ENCODE results near the gene KRTAP10-12. TPM values are rescaled to one million over a fixed set of nuclear protein-coding genes. Genes with fewer than 3 reads are reported as not detected.
"Not testable (repeated sequence)": the region's sequence is repeated elsewhere in the genome, so short reads cannot be mapped to it uniquely, and the experiment has no call there.

KRTAP10-12 gene
- polyA plus RNA-seq, 12 donors: not detected

DNA sequence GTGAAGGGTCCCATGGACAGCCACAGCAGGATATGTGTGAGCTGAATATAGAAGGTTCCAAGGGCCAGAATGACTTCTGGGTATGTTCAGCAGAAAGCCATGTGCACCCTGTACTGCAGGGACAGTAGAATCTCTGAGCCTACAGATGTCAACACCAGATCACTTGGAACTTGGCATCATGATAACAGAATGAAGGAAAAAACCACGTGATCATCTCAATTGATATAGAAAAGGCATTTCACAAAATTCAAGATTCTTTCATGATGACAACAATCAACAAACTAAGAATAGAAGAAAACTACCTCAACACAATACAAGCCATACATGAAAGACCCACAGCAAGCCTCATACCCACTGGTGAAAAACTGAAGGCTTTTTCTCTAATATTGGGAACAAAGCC, 29.4 kb upstream of the KRTAP10-12 start:
- no peak for DNase-seq

DNA sequence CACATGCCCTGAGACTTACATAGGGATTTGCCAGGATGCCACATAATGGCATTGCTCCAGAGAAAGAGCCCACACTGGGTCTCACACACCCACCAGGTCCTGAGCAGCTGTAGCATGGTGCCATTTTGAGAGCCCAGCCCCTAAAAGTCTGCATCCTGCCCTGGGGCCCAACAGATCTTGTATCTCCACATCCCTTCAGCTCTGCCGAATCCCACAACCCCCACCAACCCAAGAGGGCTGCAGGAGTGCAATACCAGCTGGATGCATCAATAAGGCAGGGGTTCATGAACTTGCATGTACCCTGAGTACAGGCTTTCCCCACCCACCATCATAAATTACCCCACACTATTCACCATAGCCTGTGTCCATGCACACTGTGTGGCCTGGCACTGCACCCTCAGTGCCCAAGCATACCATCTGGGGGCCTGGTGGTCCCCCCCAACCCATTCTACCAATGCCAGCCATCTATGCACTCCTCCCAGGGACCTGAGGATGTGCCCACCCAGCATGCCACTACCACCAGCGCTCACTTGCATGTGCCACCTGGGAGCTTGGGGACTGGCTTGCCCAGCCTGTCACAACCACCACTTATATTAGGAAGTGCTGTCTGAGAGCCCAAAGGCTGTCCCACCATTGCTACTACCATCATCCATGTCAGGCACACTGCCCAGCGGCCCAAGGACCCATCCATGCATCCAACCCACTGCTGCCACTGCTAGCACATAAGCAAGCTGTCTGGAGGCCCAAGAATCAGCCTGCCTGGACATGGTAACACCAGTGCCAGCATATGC, 26.1 kb upstream of the KRTAP10-12 start:
- DNase-seq: no peak

DNA sequence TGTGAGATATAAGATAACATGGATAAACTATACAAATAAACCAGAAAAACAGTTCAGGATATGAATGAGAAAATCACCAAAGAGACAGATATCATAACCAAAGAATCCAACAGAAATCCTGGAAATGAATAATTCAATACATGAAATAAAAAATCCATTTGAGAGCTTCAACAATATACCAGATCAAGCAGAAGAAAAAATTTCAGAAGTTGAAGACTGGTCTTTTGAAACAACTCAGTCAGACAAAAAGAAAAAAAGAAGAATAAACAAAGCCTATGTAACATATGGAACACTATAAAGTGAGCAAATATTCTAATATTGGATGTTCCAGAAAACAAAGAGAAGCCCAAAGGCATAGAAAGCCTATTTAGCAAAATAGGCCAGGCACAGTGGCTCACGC, 25.1 kb upstream of the KRTAP10-12 start:
- DNase-seq: no peak

- DNase-seq: no peak
Measured at GRCh38 chr21:44677881-44678280, 19.1 kb upstream of the KRTAP10-12 start.

DNA sequence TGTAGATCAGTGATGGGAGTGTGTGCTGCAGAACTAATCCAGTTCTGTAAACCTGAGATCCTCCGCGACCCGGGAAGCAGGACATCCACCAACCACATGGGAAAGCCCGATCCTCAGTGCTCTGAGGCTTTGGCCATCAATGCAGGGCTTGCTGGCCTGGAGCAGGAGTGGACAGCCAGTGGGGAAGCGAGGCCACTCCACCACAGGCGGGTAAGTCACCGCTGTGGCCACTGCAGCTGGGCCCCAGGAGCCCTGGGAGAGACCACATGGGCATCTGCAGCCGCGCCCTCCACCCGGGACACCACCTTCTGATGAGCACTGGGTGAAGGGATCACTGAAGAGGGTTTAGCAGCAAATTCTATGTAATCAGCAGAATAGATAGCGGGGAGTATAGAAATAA, 15.8 kb upstream of the KRTAP10-12 start:
- no peak for DNase-seq

DNA sequence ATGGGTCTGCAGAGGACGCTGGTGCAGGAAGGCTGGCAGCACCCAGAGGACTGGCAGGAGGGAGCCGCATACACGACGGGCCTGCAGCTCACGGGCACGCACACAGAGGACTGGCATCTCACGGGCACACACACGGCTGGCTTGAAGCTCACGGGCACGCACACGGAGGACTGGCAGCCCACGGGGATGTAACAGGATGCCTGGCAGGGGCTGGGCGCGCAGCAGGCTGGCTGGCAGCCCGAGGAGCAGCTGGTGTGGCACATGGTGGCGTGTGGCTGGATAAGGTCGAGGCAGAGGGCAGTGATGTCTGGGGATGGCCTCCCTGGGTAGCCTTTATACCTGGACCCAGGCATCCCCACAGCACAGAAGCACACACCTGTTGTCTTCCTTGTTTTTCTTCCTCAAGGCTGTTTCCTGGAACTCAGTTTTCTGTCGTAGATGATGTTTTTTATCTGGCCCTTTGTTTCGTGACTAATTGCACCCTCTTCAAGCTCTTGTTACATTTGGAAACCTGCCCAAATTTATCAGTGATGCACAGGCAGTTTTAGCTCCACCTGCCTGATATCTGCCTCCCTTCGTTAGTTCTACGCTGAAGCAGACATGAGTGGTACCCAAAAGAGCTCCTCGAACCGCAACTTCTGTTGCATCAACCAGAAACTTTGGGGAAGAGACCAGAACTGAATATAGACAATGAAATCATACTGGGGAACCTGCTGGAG, 15.0 kb upstream of the KRTAP10-12 start, which contains the start of gene KRTAP12-1:
TSS of gene KRTAP12-1 (minus strand) at position 303 of the 719 bp plus-strand sequence. CDS start at position 263, 40 bp downstream.
- no peak for DNase-seq

DNA sequence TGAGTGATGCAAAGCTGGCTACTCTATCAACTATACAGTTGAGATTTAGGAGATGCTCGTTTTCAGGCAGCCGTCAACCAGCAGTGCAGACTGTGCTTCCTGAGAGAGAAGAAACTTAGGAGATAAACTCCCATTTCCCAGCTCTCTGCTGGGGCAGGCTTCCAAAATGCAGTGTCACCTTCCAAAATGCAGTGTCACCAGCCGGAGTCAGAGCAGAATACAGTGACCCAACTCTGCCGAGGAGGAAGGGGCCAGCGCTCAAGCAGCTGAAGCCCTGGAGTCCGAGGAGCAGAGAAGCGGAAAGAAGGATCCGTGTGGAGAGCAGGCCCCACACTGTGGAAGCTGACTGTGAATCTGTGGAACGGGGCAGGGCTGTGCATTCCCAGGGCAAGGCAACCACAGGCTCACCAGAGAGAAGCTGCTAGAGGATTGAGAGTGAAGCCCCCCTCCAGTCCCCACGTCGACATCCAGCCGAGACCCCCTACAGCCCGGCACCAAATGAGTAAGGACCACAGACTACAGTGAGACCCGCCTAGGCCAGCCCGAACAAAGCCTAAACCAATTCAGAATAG, 14.3 kb upstream of the KRTAP10-12 start:
- no peak for DNase-seq

DNA sequence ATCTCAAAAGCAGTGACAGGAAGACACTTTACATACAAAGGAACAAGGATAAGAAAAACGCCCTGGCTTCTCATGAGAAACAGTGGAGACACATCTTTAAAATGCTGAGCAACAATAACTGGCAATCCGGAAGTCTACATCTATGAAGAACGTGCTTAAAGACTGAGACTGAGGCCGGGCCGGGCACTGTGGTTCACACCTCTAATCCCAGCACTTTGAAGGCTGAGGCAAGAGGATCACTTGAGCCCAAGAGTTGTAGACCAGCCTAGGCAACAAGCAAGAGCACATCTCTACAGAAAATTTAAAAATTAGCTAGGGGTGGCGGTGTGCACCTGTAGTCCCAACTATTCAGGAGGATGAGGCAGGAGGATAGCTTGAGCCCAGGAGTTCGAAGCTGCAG, 12.9 kb upstream of the KRTAP10-12 start:
- no peak for DNase-seq

DNA sequence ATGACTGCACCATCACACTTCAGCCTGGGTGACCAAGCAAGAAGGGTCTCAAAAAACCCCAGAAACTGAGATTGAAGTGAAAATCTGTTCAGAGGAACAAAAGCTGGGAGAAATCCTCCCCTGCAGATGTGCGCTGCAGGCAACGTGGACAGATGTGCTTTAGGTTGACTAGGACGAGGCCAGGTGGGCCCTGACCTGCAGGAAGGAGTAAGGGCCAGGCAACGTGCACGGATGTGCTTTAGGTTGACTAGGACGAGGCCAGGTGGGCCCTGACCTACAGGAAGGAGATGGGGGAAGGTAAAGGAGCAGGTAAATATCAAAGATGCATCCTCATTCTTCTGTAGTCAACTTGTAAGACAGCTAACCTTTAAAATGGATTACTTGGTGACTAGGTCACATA, 12.5 kb upstream of the KRTAP10-12 start:
- no peak for DNase-seq

GRCh38 chr21:44685050-44685449, 11.9 kb upstream of the KRTAP10-12 start:
- not testable (repeated sequence) for DNase-seq

DNA sequence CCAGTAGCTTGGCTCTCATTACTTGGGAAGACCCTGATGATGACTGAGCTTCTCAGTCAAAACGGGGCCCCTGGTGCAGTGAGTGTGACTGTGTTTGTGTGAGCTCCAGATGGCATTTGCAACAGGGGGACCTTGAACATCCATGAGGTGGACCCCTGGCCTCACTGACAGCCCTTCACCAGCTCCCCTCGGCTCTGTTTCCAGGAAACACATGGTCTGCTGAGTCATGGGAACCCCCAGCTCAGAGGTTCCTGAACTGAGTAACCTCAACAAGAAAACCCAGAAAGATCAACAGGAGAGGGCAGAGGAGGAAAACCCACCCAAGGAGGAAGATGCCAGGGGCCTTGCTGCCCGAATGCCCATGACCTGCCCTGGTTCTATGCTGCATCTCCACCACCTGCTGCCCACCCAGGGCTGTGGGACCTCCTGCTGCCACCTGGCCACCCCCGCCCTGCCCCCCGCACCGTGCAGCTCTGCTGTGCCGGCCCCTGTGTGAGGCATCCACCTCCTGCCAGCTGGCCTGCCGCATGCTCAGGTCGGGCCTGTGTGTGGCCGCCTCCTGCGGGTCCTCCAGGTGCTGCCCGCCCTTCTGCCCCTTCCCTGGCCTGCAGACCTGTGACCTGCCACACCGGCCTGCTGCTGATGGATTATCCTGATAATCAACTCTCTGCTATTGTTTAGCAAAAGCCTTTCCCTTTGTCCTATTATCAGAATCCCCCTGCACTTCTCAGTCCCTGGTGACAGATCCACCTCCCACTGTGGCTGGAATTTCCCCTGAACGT, 10.8 kb upstream of the KRTAP10-12 start:
- DNase-seq: no peak

DNA sequence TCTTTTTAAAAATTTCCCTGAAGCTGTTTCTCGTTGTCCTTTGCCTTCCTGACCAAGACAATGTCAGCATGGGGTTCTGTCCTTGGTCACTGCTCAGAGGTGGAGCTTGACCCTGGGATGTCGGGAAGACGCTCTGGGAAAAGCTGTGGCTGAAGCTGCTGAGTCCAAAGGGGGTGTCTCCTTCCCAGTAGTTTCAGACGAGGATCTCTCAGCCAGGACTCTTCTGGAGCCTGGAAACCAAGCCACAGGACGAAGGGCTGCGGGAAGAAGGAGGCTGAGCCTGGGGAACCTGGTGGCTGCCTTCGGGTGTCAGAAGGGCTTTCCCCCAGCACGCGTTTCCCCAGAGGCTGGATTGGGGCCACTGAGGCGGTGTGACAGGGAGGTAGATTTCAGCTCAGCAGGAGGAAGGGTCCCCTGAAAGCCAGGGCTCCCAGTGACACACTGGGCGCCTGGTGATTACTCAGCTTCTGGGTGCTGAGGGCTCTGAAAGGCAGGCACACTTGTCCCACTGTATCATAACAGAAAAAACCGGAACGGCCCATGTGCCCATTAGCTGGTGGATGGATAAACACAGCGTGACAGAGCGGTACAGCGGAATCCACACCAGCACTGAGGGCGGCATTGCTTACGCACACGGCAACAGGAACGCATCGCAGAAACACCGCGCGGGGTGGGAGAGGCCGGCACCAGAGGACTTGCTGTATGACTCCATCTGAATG, 10.0 kb upstream of the KRTAP10-12 start:
- no peak for DNase-seq

DNA sequence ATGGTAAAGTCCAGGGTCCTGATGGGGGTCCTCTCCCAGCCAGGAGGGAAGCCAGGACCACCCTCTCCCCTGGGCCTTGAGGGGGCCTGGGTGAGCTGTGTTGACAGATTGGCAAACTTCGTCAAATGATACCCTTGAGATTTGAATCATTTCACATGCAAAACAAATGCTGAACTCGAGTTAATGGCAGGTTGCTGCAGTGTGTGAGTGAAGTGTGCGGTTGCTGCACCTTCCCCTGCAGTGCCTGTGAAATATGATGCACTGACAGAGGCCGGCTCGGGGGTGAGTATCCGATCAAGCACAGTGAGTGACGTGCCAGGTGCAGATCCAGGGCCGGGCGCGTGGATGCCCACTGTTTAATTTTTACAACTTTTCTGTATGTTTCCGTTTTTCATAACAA, 9.3 kb upstream of the KRTAP10-12 start:
- DNase-seq: no peak

GRCh38 chr21:44689740-44690139, 7.2 kb upstream of the KRTAP10-12 start:
- not testable (repeated sequence) for DNase-seq

DNA sequence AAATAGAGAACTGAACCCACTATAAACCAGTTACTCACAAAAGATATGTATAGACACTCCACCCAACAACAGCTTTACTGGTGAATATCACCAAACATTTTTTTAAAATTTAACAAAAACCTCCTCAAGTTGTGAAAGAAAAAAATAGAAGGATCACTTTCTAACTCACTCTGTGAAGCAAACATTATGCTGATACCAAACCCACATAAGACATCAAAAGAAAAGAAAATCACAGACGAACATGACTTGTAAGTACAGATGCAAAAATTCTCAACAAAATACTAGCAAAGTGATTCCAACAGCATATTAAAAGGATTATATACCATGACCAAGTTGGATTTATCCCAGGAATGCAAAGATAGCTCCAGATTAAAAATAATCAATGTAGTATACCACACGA, 5.3 kb upstream of the KRTAP10-12 start:
- no peak for DNase-seq

- no peak for DNase-seq
Measured at GRCh38 chr21:44692798-44693512, 4.0 kb upstream of the KRTAP10-12 start.

DNA sequence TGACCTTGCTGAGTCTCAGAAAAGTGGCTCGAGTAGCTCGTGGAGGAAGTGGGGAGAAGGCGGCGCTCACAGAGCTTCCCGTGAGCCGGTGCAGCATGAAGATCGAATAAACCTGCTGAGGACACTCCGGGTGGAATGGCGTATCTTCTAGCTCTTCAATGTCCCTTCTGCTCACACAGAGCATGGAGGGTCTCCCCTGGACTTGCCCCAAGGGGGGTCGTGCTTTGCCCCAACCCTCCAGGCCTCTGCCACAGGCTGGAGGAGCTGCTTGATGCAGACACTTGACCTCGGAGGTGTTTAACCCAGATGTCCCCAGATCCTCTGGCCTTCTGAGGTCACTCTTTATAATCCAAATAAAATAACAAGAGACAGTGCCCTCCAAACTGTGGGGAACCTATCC, 2.2 kb upstream of the KRTAP10-12 start:
- DNase-seq: no peak

- no peak for DNase-seq
Measured at GRCh38 chr21:44695184-44695583, 1.8 kb upstream of the KRTAP10-12 start.

GRCh38 chr21:44695641-44696040, 1.3 kb upstream of the KRTAP10-12 start:
- no peak for DNase-seq

- no peak for DNase-seq
Measured at GRCh38 chr21:44696572-44696971, 400 bp upstream of the KRTAP10-12 start.
